Right lobe of liver (tissue), 6 donors: Measurements from ENCODE around the gene AOX1. TPM values are rescaled to one million over a fixed set of nuclear protein-coding genes. Genes with fewer than 3 reads are reported as not detected.

ENCODE experiments used
- ATAC-seq, 4 donors: fragments of 200-7000 bp; cut with Tn5 transposase; one replicate each; pipeline ENCODE4 v1.9.1; 2020; ENCODE audit warnings: mild to moderate bottlenecking in 4 of 4, moderate library complexity in 4 of 4
- DNase-seq, 3 donors: peaks; one replicate each; pipeline ENCODE4 v3.0.0-alpha.2; 2020
- H3K27ac ChIP-seq, 3 donors: fragments of 200-600 bp; one replicate each; pipeline ENCODE4 v1.8.0; 2022
- H3K27me3 ChIP-seq, 2 donors: fragments of 200-600 bp; one replicate each; pipeline ENCODE4 v1.8.0; 2022
- H3K36me3 ChIP-seq, 4 donors: fragments of 200-600 bp; sonication (generic) in 1 of 4; one replicate each; pipeline versions ENCODE4 v1.5.1 to v1.8.0; 2017 to 2022; ENCODE audit warnings: control low read depth in 1 of 4
- H3K4me1 ChIP-seq, 4 donors: fragments of 200-600 bp; sonication (generic) in 1 of 4; one replicate each; pipeline versions ENCODE4 v1.5.1 to v1.8.0; 2017 to 2022; ENCODE audit warnings: control low read depth in 1 of 4
- H3K4me3 ChIP-seq, 3 donors: fragments of 200-600 bp; one replicate each; pipeline ENCODE4 v1.8.0; 2022
- H3K9me3 ChIP-seq, 4 donors: fragments of 200-600 bp; sonication (generic) in 1 of 4; one replicate each; pipeline versions ENCODE4 v1.5.1 to v1.8.0; 2017 to 2022; ENCODE audit warnings: control low read depth in 1 of 4
- POLR2A ChIP-seq: fragments of 450-650 bp; IDR thresholded peaks from one replicate; pipeline ENCODE4 v1.6.1; 2017; ENCODE audit warnings: antibody characterized with exemption, mild to moderate bottlenecking
- WGBS: methylation state at CpG from one replicate; pipeline ENCODE4 v1.1.6; 2018; ENCODE audit warnings: low coverage, low lambda C conversion rate; ENCODE audit not compliant: insufficient coverage; ENCODE audit errors: missing lambda C conversion rate; 5-methylcytosine and 5-hydroxymethylcytosine counted together
- intact Hi-C, 2 donors: fragments of 100-400 bp; cut with DNase I; formaldehyde crosslinking; loops; one replicate each; pipeline versions ENCODE4 v1.11.2 to v1.14.1; 2022
- total RNA-seq, 6 experiments: library from RNA; depleted of rRNA in 2 of 6; stranded (reverse); fragments of >200 nt in 2 of 6; fragmentation: NEBNext Ultra II Directional in 3 of 6; extraction: Animal tissue kit (Norgen Biotek cat#: 25700) in 3 of 6; gene quantifications; one replicate each; pipeline versions ENCODE4 v1.1.0 to v1.2.4, GENCODE V29; 2016 to 2023
- TF ChIP-seq, protein P1 (sequence below), 4 donors: fragments of 200-600 bp in 3 of 4; fragments of 450-650 bp in 1 of 4; IDR thresholded peaks; one replicate each; pipeline versions ENCODE4 v1.5.1 to v1.8.0; 2016 to 2022; ENCODE audit warnings: antibody characterized with exemption in 4 of 4, mild to moderate bottlenecking in 2 of 4
- donor health status: DM: no; HTN: yes; CAD: no.
- donor health status: DM: no; HTN: no; CAD: no.
- donor health status: DM: no; HTN: no; CAD: no.
- donor health status: DM: no; HTN: yes; CAD: no.
- donor health status: DM: no; HTN: yes; CAD: no.

Gene AOX1
- total RNA-seq, 6 experiments from 2014 or later: 524 to 1,747 (median 931) TPM

DNA sequence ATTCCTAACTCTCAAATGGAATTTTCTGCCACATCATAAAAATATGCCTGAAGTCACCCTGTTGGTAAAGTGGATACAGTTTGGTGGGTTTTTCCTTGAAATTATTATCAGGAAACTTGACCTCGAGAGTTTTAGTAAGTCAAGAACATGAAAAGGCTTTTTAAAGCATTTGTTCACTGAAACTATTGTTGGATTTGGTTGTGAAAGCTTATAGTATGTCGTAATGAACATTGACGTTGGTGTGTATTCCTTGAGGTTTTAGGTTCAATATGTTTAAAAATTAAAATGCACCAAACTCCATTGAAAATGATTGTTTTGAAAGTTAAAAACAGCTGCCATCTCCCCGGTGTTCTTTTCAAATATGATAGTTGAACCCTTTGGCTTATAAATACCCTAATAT, 30.8 kb downstream of the AOX1 start:
- Histone ChIP-seq H3K27me3 (no peaks in the 10 kb centered on the region), H3K36me3 (peaks cover 0 to 95% (median 33%) of the 10 kb centered on the region in 4 donors), H3K9me3 (no peaks in the 10 kb centered on the region), H3K27ac (peak overlapping the region; percentile 17 to 62 (median 45)), H3K4me3 (no peak overlapping the region), H3K4me1 (peaks cover 0 to 93% (median 33%) of the 10 kb centered on the region in 4 donors)
- DNase-seq (no peak), ATAC-seq (no peak)
- TF ChIP-seq POLR2A: no peak
- TF ChIP-seq, protein P1, sequence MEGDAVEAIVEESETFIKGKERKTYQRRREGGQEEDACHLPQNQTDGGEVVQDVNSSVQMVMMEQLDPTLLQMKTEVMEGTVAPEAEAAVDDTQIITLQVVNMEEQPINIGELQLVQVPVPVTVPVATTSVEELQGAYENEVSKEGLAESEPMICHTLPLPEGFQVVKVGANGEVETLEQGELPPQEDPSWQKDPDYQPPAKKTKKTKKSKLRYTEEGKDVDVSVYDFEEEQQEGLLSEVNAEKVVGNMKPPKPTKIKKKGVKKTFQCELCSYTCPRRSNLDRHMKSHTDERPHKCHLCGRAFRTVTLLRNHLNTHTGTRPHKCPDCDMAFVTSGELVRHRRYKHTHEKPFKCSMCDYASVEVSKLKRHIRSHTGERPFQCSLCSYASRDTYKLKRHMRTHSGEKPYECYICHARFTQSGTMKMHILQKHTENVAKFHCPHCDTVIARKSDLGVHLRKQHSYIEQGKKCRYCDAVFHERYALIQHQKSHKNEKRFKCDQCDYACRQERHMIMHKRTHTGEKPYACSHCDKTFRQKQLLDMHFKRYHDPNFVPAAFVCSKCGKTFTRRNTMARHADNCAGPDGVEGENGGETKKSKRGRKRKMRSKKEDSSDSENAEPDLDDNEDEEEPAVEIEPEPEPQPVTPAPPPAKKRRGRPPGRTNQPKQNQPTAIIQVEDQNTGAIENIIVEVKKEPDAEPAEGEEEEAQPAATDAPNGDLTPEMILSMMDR (IDR thresholded peaks at IDR 0.05): no peak
- 24% methylated on average over 4 of the region's 4 CpGs for WGBS
- intact Hi-C loops: no loop called here

DNA sequence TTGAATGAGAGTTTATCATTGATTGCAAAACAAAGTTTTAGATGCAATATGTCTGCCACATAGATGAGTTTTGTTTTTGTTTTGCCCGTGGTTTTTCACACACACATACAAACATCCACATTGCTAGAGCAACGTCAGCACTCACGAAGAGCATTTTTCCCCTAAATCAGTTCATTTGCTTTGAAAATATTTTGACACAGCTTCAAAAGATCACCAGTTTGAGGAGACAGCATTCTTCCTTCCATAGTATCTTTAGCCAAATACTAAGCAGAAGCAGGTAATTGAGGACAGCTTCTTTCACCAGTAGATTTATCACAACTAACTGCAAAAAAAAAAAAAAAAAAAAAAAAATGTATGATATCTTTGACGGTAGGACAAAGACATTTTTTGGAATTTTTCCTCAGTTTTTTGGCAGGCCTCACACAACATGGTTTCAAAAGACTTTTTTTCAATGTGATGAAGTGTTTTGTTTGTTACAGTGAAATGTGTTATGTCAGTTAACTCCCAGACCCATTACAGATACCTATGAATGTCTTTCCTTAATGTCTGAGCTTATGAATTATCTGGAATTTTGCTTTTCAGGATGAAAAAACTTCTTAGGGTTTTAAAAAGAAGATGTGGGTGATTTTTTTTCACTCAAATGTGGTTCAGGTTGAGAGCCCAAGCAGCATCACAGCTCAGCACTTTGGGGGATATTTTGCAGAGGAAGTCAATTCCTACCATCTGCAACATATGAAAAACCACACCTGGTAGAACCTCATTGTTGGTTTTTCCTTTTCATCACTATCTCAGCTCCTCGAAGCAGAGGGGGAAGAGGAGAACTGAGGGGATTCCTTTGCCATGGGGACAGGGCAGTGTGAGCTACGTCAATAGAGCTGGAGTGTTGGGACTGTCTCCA, 31.6 kb downstream of the AOX1 start:
- H3K27ac ChIP-seq: peak overlapping the region in 2 of 3 donors; percentile 45 to 62
- H3K36me3 ChIP-seq: peaks cover 0 to 95% (median 34%) of the 10 kb centered on the region in 4 donors
- H3K27me3 ChIP-seq: no peaks in the 10 kb centered on the region
- no peaks in the 10 kb centered on the region for H3K9me3 ChIP-seq
- DNase-seq (no peak), ATAC-seq (no peak)
- intact Hi-C loops: no loop called here
- WGBS: 35% methylated on average over 6 of the region's 6 CpGs
- H3K4me3 ChIP-seq: no peak overlapping the region
- H3K4me1 ChIP-seq: peaks cover 0 to 93% (median 32%) of the 10 kb centered on the region in 4 donors
- TF ChIP-seq, protein P1 (IDR thresholded peaks at IDR 0.05): no peak
- no peak for TF ChIP-seq POLR2A

DNA sequence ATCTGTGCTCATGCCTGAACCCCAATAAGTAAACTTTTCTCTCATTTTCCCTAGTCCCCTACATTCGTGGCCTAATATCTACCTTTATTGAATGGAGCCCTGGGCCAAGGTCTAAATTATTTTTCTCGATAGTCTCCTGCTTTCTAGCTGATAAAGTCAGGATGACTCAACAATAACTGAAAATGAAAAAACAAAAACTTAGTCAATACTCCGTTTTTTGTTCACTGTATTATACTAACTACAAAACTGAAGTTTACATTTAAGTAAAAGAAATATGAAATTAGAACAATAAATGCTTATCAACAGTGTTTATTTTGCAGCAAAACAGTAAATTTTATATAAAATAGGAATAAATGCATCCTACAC, 32.2 kb downstream of the AOX1 start:
- ATAC-seq (no peak), DNase-seq (no peak)
- H3K4me3 ChIP-seq: no peak overlapping the region
- TF ChIP-seq, protein P1 (IDR thresholded peaks at IDR 0.05): no peak
- TF ChIP-seq POLR2A: no peak
- WGBS: 23% methylated on average over 3 of the region's 3 CpGs
- peaks cover 0 to 94% (median 33%) of the 10 kb centered on the region in 4 donors for H3K4me1 ChIP-seq
- intact Hi-C loops: no loop called here
- no peaks in the 10 kb centered on the region for H3K9me3 ChIP-seq
- H3K27ac ChIP-seq: peak overlapping the region in 1 of 3 donors; percentile 62
- no peaks in the 10 kb centered on the region for H3K27me3 ChIP-seq
- H3K36me3 ChIP-seq: peaks cover 0 to 95% (median 37%) of the 10 kb centered on the region in 4 donors

DNA sequence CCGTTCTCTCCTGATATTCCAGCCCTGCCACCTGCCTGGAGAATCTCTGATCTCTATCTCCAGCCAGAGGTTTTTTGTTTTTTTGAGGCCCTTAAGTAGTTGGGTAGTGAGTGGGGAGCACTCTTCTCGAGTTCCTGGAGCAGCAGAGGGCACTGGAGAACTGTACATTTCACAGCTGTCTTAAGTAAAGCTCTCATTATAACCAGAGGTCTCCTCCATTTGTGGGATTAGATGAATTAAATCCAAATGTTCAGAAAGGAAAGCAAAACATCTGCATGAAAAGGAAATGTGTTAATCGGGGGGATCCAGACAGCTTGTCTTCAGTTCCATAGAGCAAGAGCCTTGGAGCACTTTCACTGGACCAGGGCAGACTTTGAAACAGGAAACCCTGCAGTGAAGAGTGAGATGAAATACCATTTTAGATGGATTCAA, 32.8 kb downstream of the AOX1 start:
- no peaks in the 10 kb centered on the region for H3K9me3 ChIP-seq
- intact Hi-C loops: no loop called here
- H3K4me1 ChIP-seq: peaks cover 0 to 94% (median 33%) of the 10 kb centered on the region in 4 donors
- TF ChIP-seq POLR2A: no peak
- TF ChIP-seq, protein P1 (IDR thresholded peaks at IDR 0.05): no peak
- ATAC-seq (no peak), DNase-seq (no peak)
- no peak overlapping the region for H3K4me3 ChIP-seq
- H3K36me3 ChIP-seq: peaks cover 0 to 95% (median 39%) of the 10 kb centered on the region in 4 donors
- 43% methylated on average over 3 of the region's 3 CpGs for WGBS
- no peaks in the 10 kb centered on the region for H3K27me3 ChIP-seq
- peak overlapping the region in 1 of 3 donors; percentile 62 for H3K27ac ChIP-seq
